GM18511 (cell line): ENCODE data around the gene LAMC3.
"Not testable (repeated sequence)": the region's sequence is repeated elsewhere in the genome, so short reads cannot be mapped to it uniquely, and the experiment has no call there.

Source experiments
- ATAC-seq: cut with Tn5 transposase; IDR thresholded peaks from one replicate; pipeline ENCODE4 v1.9.1; 2021; ENCODE audit warnings: mild to moderate bottlenecking, moderate library complexity; ENCODE audit not compliant: unreplicated experiment

LAMC3 gene

GRCh38 chr9:131028221-131028884 is 19.4 kb downstream of the LAMC3 start:
- no peak for ATAC-seq

GRCh38 chr9:131028931-131029573 is 20.1 kb downstream of the LAMC3 start:
- ATAC-seq, result no peak

GRCh38 chr9:131029574-131029952 is 20.6 kb downstream of the LAMC3 start:
- ATAC-seq, result no peak

DNA sequence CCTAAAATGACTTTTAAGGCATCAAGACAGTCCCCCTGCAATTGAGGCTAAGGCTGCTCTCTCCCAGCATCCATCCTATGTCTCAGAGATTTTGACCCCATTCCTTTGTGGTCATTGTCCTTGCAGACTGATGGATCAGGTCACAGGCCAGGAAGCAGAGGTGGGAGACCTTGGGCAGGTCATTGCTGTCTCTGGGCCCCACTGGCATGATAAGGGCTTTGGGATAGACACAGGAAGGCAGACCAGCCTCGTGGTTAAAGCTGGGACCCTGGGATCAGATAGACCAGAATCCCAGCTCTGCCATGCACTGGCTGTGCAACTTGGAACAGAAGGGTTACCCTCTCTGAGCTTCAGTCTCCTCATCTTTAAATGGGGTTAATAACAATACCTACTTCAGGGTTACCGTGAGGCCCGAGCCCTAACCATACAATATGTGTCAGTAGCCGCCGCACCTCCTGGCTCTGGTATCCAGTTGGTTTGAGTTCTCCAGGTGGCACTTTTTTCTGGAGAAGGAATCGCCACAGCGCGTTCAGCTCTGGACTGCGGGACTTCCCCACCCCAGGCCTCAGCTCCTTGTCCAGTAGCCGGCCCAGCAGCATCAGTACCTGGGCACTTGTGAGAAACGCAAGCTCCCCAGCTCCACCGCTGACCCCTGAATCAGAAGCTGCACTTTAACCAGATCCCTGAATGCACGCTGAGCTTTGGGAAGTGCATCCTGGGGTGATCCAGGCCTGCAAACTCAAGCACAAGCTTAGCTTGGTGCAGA is 21.4 kb downstream of the LAMC3 start:
- ATAC-seq, result no peak

DNA sequence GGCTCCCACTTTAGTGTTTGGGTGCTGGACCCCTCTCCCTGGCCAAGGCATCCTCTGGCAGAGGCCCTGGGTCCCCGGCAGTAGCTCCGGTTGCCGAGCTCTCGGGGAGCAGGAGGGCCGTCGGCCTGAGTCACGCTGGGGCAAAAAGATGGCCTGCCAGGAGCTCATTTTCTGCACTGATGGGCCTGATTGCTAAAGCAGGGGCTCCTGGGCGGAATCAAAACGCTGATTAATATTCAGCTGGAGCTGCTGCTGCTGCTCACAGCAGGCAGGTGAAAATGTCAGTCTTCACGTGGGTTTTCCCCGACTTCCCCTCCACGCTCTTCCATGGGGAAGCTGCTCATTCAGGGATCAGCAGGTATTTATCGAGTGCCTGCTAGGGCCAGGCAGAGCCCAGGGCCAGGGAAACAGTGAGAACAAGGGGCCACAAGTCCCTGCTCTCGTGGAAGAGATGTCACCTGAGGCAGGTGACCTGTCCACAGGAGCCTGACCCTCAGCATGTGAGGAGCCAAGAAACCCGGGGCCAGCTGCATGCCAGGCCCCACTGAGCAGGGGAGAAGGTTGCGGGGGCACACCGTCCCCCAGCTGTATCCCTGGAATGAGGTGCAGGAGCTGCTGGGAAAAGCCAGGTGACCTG is 22.1 kb downstream of the LAMC3 start:
- ATAC-seq, result no peak

DNA sequence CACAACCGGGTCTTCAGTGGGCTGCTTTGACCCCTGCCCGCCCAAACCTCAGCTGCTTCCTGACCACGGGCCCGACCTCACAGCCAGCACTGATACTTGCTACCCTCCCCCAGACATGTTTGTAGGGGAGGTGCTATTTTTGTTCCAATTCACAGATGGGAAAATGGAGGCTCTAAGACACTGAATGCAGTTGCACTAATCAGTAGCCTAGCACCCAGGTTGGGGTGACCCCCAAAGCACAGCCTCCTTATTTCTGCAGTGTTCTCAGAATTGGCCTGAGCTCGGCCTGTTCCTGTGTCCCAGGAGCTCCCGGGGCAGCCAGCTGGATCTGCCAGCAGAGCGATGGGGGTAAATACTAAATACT is 22.6 kb downstream of the LAMC3 start:
- ATAC-seq, result no peak

- ATAC-seq, result no peak
These were observed 23.4 kb downstream of the LAMC3 start for GRCh38 chr9:131032384-131032783.

- no peak for ATAC-seq
These were observed 24.6 kb downstream of the LAMC3 start for GRCh38 chr9:131033269-131034224.

DNA sequence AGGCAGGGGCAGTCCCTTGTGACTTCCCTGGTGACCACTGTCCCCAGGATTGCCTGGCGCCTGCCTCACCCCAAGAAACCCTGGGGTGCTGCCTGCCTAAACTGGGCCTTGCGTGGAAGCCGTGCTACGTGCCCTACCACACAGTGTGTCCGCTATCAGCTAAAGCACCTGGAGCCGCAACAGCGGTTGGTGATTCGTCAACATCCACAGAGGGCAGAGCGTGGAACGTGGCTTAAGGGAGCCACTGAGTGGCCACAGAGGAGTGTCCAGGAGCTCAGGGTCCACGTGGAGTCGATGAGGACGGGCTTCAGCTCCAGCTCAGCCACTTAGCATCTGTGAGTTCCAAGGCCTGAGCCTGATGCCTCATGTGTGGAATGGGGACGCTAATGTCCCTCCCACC is 25.3 kb downstream of the LAMC3 start:
- no peak for ATAC-seq

- not testable (repeated sequence) for ATAC-seq
These were observed 25.8 kb downstream of the LAMC3 start for GRCh38 chr9:131034749-131035148.

GRCh38 chr9:131035548-131035947 is 26.6 kb downstream of the LAMC3 start:
- no peak for ATAC-seq

DNA sequence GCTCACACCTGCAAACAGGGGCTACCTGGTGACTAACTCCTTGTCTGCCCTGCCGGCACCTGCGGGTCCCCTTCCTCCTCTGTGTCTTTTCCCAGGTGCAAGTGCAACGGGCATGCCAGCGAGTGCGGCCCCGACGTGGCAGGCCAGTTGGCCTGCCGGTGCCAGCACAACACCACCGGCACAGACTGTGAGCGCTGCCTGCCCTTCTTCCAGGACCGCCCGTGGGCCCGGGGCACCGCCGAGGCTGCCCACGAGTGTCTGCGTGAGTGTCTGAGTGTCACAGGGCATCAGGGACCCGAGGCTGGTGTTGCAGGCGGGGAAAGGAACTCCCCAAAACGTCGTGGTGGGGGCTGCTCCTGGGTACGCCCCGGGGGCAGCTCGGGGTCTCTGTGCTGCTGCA is 27.1 kb downstream of the LAMC3 start:
- ATAC-seq, result no peak

- ATAC-seq, result no peak
These were observed 27.8 kb downstream of the LAMC3 start for GRCh38 chr9:131036529-131037334.

DNA sequence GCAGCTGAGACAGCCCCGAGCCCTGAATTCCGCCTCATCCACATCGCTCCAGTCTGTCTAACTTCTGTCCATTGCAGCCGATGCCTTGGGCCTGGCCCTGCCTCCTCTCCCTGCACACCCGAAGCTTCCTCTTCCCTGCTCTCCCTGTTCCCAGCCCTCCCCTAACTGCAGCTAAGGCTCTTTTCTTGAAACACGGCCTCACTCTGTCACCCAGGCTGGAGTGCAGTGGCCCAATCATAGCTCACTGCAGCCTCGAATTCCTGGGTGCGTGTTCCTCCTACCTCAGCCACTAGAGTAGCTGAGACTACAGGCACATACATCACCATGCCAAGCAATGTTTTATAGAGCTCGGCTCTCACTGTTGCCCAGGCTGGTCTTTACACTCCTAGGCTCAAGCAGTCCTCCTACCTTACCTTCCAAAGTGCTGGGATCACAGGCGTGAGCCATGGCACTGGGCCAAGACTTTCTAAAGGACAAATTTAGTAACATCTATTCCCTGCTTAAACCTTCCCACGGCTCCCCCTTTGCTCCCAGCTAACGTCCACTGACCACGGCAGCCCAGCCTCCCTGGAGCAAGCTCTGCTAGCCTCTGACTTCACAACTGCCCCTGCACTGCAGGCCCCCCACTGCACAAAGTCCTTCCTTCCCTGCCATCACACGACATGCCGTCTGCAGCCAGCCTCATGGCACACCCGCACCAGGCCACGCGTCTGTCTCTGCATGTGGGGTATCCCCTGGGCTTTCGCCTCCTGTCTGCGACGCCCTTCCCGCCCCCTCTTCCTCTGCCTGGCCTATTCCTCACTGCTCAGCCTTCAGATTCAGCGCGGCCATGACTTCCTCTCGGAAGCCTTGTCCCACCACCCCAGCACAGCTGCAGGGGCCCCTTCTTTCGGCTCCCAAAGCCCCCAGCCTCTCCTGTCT is 28.6 kb downstream of the LAMC3 start:
- no peak for ATAC-seq

GRCh38 chr9:131038256-131039128 is 29.5 kb downstream of the LAMC3 start:
- no peak for ATAC-seq

- ATAC-seq, result no peak
These were observed 30.4 kb downstream of the LAMC3 start for GRCh38 chr9:131039129-131039954.

- ATAC-seq, result no peak
These were observed 33.7 kb downstream of the LAMC3 start for GRCh38 chr9:131042666-131043065.
